Smooth muscle cell (in vitro differentiated cells): ENCODE results near the gene AFG1L. TPM values are rescaled to one million over a fixed set of nuclear protein-coding genes. Genes with fewer than 3 reads are reported as not detected.

ENCODE experiments used
- DNase-seq: peaks from one replicate; lab custom pipeline; 2025; ENCODE audit not compliant: unreplicated experiment; lab: John Stamatoyannopoulos, UW
- H2AFZ ChIP-seq: fragments of 200-600 bp; sonication (generic); 2 replicates; pipeline ENCODE4 v1.6.0; 2016; ENCODE audit warnings: antibody characterized with exemption, low read depth, mild to moderate bottlenecking
- H3F3A ChIP-seq: fragments of 200-600 bp; sonication (generic); 2 replicates; pipeline ENCODE4 v1.6.0; 2017; ENCODE audit warnings: antibody characterized with exemption, low read depth
- H3K27ac ChIP-seq: fragments of 200-600 bp; sonication (generic); 2 replicates; pipeline ENCODE4 v1.5.1; 2016; ENCODE audit warnings: low read depth, mild to moderate bottlenecking
- H3K27me3 ChIP-seq: fragments of 200-600 bp; sonication (generic); 2 replicates; pipeline ENCODE4 v1.6.1; 2016; ENCODE audit warnings: low read depth, mild to moderate bottlenecking
- H3K36me3 ChIP-seq: fragments of 200-600 bp; sonication (generic); 2 replicates; pipeline ENCODE4 v1.5.1; 2016; ENCODE audit warnings: low read depth
- H3K4me1 ChIP-seq: fragments of 200-600 bp; sonication (generic); 2 replicates; pipeline ENCODE4 v1.5.1; 2016; ENCODE audit warnings: low read depth
- H3K4me2 ChIP-seq: fragments of 200-600 bp; sonication (generic); 2 replicates; pipeline ENCODE4 v1.6.0; 2016; ENCODE audit warnings: mild to moderate bottlenecking
- H3K4me3 ChIP-seq: fragments of 200-600 bp; sonication (generic); 2 replicates; pipeline ENCODE4 v1.5.1; 2016; ENCODE audit warnings: mild to moderate bottlenecking
- H3K79me2 ChIP-seq: fragments of 200-600 bp; sonication (generic); 2 replicates; pipeline ENCODE4 v1.6.0; 2016; ENCODE audit warnings: low read depth, mild to moderate bottlenecking
- H3K9ac ChIP-seq: fragments of 200-600 bp; sonication (generic); 2 replicates; pipeline ENCODE4 v1.6.0; 2016; ENCODE audit warnings: low read depth
- H3K9me3 ChIP-seq: fragments of 200-600 bp; sonication (generic); replicated peaks from 2 replicates; pipeline ENCODE4 v1.5.1; 2016; ENCODE audit warnings: low read depth
- H4K20me1 ChIP-seq: fragments of 200-600 bp; sonication (generic); 2 replicates; pipeline ENCODE4 v1.6.0; 2016; ENCODE audit warnings: low read depth
- CTCF ChIP-seq: fragments of 200-600 bp; sonication (generic); IDR thresholded peaks from 2 replicates; pipeline ENCODE4 v1.5.1; 2017; ENCODE audit warnings: borderline replicate concordance, mild to moderate bottlenecking, antibody characterized with exemption; ENCODE audit not compliant: insufficient read depth, poor library complexity, severe bottlenecking
- WGBS: methylation state at CpG from one replicate; pipeline ENCODE4 v1.1.7; 2016; ENCODE audit warnings: low lambda C conversion rate; 5-methylcytosine and 5-hydroxymethylcytosine counted together
- polyA plus RNA-seq: library from polyadenylated mRNA; unstranded; fragments of >200 nt; fragmentation: Nextera tagmentation; extraction: Ambion mirVana; gene quantifications from 2 replicates; pipeline ENCODE4 v1.2.1, GENCODE V29; 2016
- total RNA-seq: library from RNA; depleted of rRNA; stranded (reverse); fragments of >200 nt; gene quantifications from 2 replicates; pipeline ENCODE4 v1.2.3, GENCODE V29; 2014

The AFG1L gene
- total and polyA plus RNA-seq, 2 experiments from 2014 or later: 4.0 to 5.7 TPM

- H3K27me3 ChIP-seq: no peaks in the 10 kb centered on the region
Observed at GRCh38 chr6:108330806-108331205, 36.0 kb downstream of the AFG1L start.

GRCh38 chr6:108331982-108332381 lies 37.1 kb downstream of the AFG1L start:
- Histone ChIP-seq H3K9me3 (no peaks in the 10 kb centered on the region), H3K79me2 (no peaks in the 10 kb centered on the region), H3K4me2 (no peak overlapping the region), H3K36me3 (no peaks in the 10 kb centered on the region), H2AFZ (no peak overlapping the region), H3K27me3 (no peaks in the 10 kb centered on the region), H3K9ac (no peak overlapping the region), H4K20me1 (no peaks in the 10 kb centered on the region), H3F3A (no peaks in the 10 kb centered on the region), H3K4me1 (no peaks in the 10 kb centered on the region), H3K27ac (no peak overlapping the region), H3K4me3 (no peak overlapping the region)
- no peak for TF ChIP-seq CTCF
- DNase-seq: no peak

More at GRCh38 chr6:108330806-108331205, 36.0 kb downstream of the AFG1L start:
- Histone ChIP-seq H3K4me3 (no peak overlapping the region), H3K79me2 (no peaks in the 10 kb centered on the region), H3K4me2 (no peak overlapping the region), H4K20me1 (no peaks in the 10 kb centered on the region), H3K9ac (no peak overlapping the region), H3K9me3 (no peaks in the 10 kb centered on the region), H2AFZ (no peak overlapping the region), H3F3A (no peaks in the 10 kb centered on the region), H3K36me3 (no peaks in the 10 kb centered on the region), H3K27ac (no peak overlapping the region), H3K4me1 (no peaks in the 10 kb centered on the region)
- no peak for DNase-seq
- no peak for TF ChIP-seq CTCF
- WGBS: 93% methylated on average over 2 of the region's 2 CpGs

GRCh38 chr6:108336971-108337370 lies 42.1 kb downstream of the AFG1L start:
- H3K4me2 ChIP-seq: no peak overlapping the region
- H3K79me2 ChIP-seq: no peaks in the 10 kb centered on the region
- no peak for DNase-seq
- H3K27me3 ChIP-seq: no peaks in the 10 kb centered on the region
- no peak for TF ChIP-seq CTCF
- no peaks in the 10 kb centered on the region for H3F3A ChIP-seq
- H3K4me1 ChIP-seq: no peaks in the 10 kb centered on the region
- 91% methylated on average over 3 of the region's 3 CpGs for WGBS
- no peak overlapping the region for H3K27ac ChIP-seq
- H4K20me1 ChIP-seq: no peaks in the 10 kb centered on the region
- H3K36me3 ChIP-seq: no peaks in the 10 kb centered on the region
- H2AFZ ChIP-seq: no peak overlapping the region
- H3K4me3 ChIP-seq: no peak overlapping the region
- no peak overlapping the region for H3K9ac ChIP-seq
- no peaks in the 10 kb centered on the region for H3K9me3 ChIP-seq

- Histone ChIP-seq H3K79me2 (no peaks in the 10 kb centered on the region), H4K20me1 (no peaks in the 10 kb centered on the region), H2AFZ (no peak overlapping the region), H3K9ac (no peak overlapping the region), H3K27ac (no peak overlapping the region), H3F3A (no peaks in the 10 kb centered on the region), H3K27me3 (no peaks in the 10 kb centered on the region), H3K4me1 (no peaks in the 10 kb centered on the region), H3K9me3 (no peaks in the 10 kb centered on the region), H3K4me2 (no peak overlapping the region), H3K4me3 (no peak overlapping the region), H3K36me3 (no peaks in the 10 kb centered on the region)
- no peak for DNase-seq
- 94% methylated on average over 3 of the region's 3 CpGs for WGBS
- no peak for TF ChIP-seq CTCF
Observed at GRCh38 chr6:108337721-108338120, 42.9 kb downstream of the AFG1L start.
